Measurements from ENCODE around the gene AUP1.

DNA sequence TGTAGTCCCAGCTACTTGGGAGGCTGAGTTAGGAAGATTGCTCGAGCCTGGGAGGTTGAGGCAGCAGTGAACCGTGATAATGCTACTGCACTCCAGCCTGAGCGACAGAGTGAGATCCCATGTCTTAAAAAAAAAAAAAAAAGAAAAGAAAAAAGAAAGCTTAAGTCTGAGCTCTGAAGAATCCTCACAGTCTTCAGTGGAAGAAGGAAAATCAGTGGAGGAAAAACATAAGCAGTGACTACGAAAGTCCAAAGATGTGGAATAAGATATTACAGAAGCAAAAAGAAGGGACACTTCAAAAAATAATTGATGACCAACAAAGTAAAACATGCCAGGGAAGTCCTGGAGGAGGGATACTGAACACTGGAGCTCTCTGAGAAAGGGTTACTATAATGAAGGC is 19.2 kb downstream of the AUP1 start:
- TF ChIP-seq POLR2AphosphoS5 (IDR thresholded peaks at IDR 0.05; ENCODE audit: borderline replicate concordance, low read depth, low read length) (no peak), EZH2 (IDR thresholded peaks at IDR 0.05) (no peak), FOXP2 (optimal IDR thresholded peaks at IDR 0.05; ENCODE audit: control extremely low read depth, extremely low read length, insufficient read depth) (no peak)
